Measurements from ENCODE around the gene RNF6. TPM values are rescaled to one million over a fixed set of nuclear protein-coding genes. Genes with fewer than 3 reads are reported as not detected.
"Not testable (repeated sequence)": the region's sequence is repeated elsewhere in the genome, so short reads cannot be mapped to it uniquely, and the experiment has no call there.

Gene RNF6
- 50.3 and 55.6 TPM in 2 replicates for total RNA-seq (2014; rRNA removed; shearing (Covaris generic))

- DNase-seq (ENCODE audit: low spot score) = peak; percentile 100
These were observed at the start of gene RNF6 for GRCh38 chr13:26221721-26222519. Gene RNF6, minus strand, starts transcription at chr13:26222314. Its CDS starts 2,665 bp downstream, at chr13:26219649.

GRCh38 chr13:26270707-26271106 is 48.6 kb upstream of the RNF6 start:
- no peak for DNase-seq (ENCODE audit: low spot score)

GRCh38 chr13:26266311-26266710 is 44.2 kb upstream of the RNF6 start:
- no peak for DNase-seq (ENCODE audit: low spot score)

GRCh38 chr13:26262156-26262555 is 40.0 kb upstream of the RNF6 start:
- DNase-seq (ENCODE audit: low spot score) = no peak

GRCh38 chr13:26259634-26260033 is 37.5 kb upstream of the RNF6 start:
- DNase-seq (ENCODE audit: low spot score) = no peak

GRCh38 chr13:26257049-26257448 is 34.9 kb upstream of the RNF6 start:
- no peak for DNase-seq (ENCODE audit: low spot score)

GRCh38 chr13:26255691-26256277 is 33.7 kb upstream of the RNF6 start:
- peak; percentile 60 for DNase-seq (ENCODE audit: low spot score)

GRCh38 chr13:26255115-26255514 is 33.0 kb upstream of the RNF6 start:
- DNase-seq (ENCODE audit: low spot score) = no peak

GRCh38 chr13:26254583-26255111 is 32.5 kb upstream of the RNF6 start:
- peak; percentile 89 for DNase-seq (ENCODE audit: low spot score)

GRCh38 chr13:26253787-26254582 is 31.9 kb upstream of the RNF6 start, which contains the start of gene CDK8:
Gene CDK8, plus strand, starts transcription at chr13:26254129. Its CDS starts 513 bp downstream, at chr13:26254642.
- DNase-seq (ENCODE audit: low spot score) = peak; percentile 100

GRCh38 chr13:26253262-26253786 is 31.2 kb upstream of the RNF6 start:
- DNase-seq (ENCODE audit: low spot score) = no peak

- DNase-seq (ENCODE audit: low spot score) = not testable (repeated sequence)
These were observed 29.9 kb upstream of the RNF6 start for GRCh38 chr13:26252006-26252405.

- no peak for DNase-seq (ENCODE audit: low spot score)
These were observed 27.4 kb upstream of the RNF6 start for GRCh38 chr13:26249551-26249950.

- DNase-seq (ENCODE audit: low spot score) = no peak
These were observed 25.5 kb upstream of the RNF6 start for GRCh38 chr13:26247608-26248007.

- DNase-seq (ENCODE audit: low spot score) = no peak
These were observed 24.9 kb upstream of the RNF6 start for GRCh38 chr13:26247011-26247410.

GRCh38 chr13:26246154-26246553 is 24.0 kb upstream of the RNF6 start:
- DNase-seq (ENCODE audit: low spot score) = no peak

GRCh38 chr13:26236296-26236695 is 14.2 kb upstream of the RNF6 start:
- DNase-seq (ENCODE audit: low spot score) = no peak

GRCh38 chr13:26230703-26231102 is 8.6 kb upstream of the RNF6 start:
- peak; percentile 25 for DNase-seq (ENCODE audit: low spot score)

- DNase-seq (ENCODE audit: low spot score) = no peak
These were observed 7.0 kb upstream of the RNF6 start for GRCh38 chr13:26229080-26229615.

- no peak for DNase-seq (ENCODE audit: low spot score)
These were observed 6.0 kb upstream of the RNF6 start for GRCh38 chr13:26228096-26228495.
